ENCODE data around the gene TOPBP1.
"Not testable (repeated sequence)": the region's sequence is repeated elsewhere in the genome, so short reads cannot be mapped to it uniquely, and the experiment has no call there.

TOPBP1 gene

GRCh38 chr3:133674290-133674919, 12.7 kb upstream of the TOPBP1 start:
- no peak for DNase-seq (ENCODE audit: low read depth in 2 of 2)

GRCh38 chr3:133673746-133674145, 12.0 kb upstream of the TOPBP1 start:
- no peak for DNase-seq (ENCODE audit: low read depth in 2 of 2)

GRCh38 chr3:133672461-133672860, 10.7 kb upstream of the TOPBP1 start:
- DNase-seq (ENCODE audit: low read depth in 2 of 2) = no peak

- DNase-seq (ENCODE audit: low read depth in 2 of 2) = no peak
Observed at GRCh38 chr3:133670525-133670995, 8.8 kb upstream of the TOPBP1 start.

- DNase-seq (ENCODE audit: low read depth in 2 of 2) = no peak
Observed at GRCh38 chr3:133669949-133670524, 8.3 kb upstream of the TOPBP1 start.

GRCh38 chr3:133667118-133667517, 5.4 kb upstream of the TOPBP1 start:
- no peak for DNase-seq (ENCODE audit: low read depth in 2 of 2)

GRCh38 chr3:133665188-133665587, 3.4 kb upstream of the TOPBP1 start:
- DNase-seq (ENCODE audit: low read depth in 2 of 2) = not testable (repeated sequence)

DNA sequence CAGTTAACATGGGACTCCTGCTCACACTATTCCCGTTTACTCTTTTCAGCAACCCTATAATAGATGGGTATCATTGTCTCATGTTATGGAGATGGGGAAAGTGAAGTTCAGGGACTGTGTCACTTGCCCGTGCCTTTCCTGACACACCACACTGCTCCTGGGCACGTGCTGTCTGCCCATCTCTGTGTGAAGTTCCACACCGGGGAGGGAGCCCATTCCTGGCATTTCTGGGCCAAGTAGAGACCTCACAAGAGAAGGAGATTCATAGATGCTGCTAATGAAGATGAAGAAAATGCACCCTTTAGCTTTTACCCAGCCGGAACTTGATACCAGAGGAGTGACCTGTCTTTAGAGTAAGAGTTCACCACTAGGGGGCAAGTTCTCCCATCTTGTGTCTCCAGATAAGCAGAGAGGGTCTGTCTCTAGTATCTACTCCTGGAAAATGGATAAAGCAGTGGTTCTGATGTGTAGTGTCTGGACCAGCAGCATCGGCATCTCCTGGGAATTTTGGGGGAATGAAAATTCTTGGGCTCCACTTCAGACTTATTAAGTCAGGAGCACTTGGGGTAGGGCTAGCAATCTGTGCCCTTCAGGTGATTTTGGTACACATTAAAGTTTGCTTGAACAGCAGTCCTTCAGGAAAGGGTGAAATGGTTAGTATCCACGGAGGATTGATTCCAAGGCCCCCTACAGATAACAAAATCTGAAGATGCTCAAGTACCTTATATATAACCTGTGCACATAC, 2.0 kb upstream of the TOPBP1 start:
- no peak for DNase-seq (ENCODE audit: low read depth in 2 of 2)

- peak in 1 of 2 donors; percentile 14 for DNase-seq (ENCODE audit: low read depth in 2 of 2)
Observed at GRCh38 chr3:133662278-133662651, 524 bp upstream of the TOPBP1 start.

- no peak for DNase-seq (ENCODE audit: low read depth in 2 of 2)
Observed at GRCh38 chr3:133659806-133660205, 1.9 kb downstream of the TOPBP1 start.

DNA sequence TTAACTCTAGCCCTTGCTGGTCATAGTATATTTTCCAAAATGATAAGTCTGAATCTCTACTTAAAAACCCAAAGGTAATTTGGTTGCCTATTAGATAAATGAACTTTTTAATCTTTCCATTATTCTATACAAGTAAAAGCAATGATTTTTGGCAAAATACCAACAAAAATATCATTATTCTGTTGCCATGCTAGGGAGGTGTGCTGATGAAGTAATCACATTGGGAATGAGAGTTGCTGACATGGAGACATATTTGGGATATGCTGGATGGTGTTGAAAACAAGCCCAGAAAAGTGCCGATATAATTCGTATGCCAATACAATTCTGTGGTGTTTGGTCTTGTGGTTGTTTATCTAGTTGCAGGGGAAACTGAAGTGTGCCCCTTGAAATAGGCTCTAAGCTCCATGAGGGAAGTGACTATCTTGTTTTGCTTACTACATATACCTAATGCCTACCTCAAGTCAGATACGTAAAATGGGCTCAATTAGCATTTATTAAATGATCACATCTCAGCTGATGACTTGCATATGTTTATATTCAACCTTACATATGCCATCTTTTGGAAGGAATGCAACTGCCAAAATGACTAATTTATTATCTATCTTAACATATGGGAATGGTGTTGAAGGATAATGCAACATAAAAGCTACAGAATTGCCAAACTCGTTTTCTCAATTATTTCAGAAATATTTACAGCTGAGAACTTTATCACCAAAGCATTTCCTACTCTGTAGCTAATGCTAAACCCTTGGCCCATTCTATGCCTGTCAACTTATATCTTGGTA, 5.8 kb downstream of the TOPBP1 start:
- DNase-seq (ENCODE audit: low read depth in 2 of 2) = no peak

DNA sequence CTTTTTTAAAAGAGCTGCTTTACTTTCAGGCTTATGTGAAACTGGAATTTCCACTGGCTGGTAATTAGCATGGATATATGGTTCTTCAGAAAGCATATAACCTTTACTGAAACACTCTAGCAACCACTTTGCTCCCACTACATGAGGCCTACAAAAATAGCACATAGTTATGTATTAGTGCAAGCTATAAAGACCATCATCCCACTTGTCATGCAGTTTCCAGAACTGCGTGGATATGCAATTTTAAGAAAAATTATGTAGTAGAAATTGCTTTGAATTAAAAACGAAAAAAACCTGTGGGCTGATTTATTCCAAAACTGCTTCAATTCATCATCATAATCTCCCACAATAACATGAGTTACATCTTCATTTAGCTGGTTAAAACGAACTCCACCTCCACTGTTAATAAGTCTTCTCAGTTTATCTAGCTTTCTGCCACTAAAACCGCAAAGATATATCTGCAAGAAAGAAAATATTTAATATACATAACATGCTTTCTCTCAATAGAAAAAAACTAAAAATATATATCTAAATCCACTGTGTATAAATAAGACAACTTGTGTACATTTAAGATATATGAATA, 12.2 kb downstream of the TOPBP1 start:
- DNase-seq (ENCODE audit: low read depth in 2 of 2) = no peak

- DNase-seq (ENCODE audit: low read depth in 2 of 2) = no peak
Observed at GRCh38 chr3:133644768-133645167, 17.0 kb downstream of the TOPBP1 start.

GRCh38 chr3:133643611-133644010, 18.1 kb downstream of the TOPBP1 start:
- no peak for DNase-seq (ENCODE audit: low read depth in 2 of 2)

GRCh38 chr3:133641254-133641653, 20.5 kb downstream of the TOPBP1 start:
- no peak for DNase-seq (ENCODE audit: low read depth in 2 of 2)

DNA sequence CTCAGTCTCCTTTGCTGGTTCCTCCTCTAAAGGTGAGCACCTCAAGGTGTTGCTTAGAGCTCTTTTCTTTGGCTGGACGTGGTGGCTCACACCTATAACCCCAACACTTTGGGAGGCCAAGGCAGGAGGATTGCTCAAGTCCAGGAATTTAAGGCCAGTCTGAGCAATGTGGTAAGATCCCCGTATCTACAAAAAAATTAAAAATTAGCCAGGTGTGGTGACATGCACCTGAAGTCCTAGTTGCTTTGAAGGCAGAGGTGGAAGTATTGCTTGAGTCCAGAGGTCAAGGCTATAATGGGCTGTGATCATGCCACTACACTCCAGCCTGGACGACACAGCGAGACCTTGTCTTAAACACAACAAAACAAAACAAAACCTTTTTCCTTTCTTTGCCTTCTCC, 28.3 kb downstream of the TOPBP1 start:
- DNase-seq (ENCODE audit: low read depth in 2 of 2) = no peak

DNA sequence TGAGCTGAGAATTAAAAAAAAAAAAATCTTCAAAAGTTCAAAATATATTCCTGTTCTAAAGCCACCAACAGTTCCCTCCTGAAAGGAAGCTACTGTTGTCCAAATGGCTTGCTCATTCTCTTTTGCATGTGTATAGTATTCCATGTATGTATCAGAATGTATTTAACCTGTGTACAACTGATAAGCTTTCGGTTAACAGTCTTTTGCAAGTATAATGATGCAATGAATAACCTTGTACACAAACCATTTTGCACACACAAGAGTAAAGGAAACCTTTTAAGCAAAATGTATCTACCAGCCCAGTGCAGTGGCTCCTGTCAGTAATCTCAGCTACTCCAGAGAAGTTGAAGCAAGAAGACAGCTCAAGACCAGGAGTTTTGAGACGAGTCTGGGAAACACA, 32.6 kb downstream of the TOPBP1 start:
- no peak for DNase-seq (ENCODE audit: low read depth in 2 of 2)

GRCh38 chr3:133627789-133628188, 34.0 kb downstream of the TOPBP1 start:
- no peak for DNase-seq (ENCODE audit: low read depth in 2 of 2)

DNA sequence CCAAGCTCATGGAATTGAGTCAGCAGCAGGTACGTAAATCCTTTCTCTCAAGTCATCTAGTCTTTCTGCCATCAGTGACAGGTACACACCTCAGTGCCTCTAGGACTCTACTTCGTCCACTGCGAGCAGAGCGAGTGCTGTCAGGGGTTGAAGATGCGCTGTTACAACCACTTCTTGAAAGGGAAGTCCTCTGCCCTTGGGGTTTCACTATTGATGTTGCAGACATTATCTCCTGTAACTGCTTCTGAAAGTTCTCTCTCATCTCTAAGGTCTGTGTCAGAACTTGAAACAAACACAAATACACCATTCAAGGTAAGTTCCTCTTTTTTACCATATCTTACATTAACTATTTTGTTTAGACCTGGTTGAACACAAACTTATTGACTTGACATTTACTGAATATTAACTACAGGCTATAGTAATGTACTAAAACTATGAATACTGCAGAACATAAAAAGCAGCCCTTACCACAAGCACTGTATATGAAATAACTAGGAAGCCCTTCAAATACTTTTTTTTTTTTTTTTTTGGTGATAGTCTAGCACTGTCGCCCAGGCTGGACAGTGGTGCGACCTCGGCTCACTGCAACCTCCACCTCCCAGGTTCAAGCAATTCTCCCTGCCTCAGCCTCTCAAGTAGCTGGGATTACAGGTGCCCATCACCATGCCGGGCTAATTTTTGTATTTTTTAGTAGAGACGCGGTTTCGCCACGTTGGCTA, 41.5 kb downstream of the TOPBP1 start:
- no peak for DNase-seq (ENCODE audit: low read depth in 2 of 2)

DNA sequence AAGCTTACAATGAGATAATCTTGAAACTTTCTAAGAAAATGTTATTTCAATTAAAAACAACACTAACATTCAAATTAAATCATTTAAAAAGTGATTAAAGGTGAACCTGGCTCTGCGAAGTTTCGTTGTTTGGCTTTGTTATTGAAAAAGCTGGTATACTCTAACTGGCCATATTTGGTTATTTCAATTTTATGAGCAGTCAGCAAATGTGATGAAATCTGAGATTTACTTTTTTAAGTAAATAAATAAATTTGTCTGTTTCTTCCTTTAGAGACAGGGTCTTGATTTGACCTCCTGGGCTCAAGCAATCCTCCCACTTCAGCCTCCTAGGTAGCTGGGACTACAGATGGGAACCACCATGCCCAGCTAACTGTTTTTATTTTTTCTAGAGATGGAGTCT, 50.2 kb downstream of the TOPBP1 start:
- DNase-seq (ENCODE audit: low read depth in 2 of 2) = no peak

DNA sequence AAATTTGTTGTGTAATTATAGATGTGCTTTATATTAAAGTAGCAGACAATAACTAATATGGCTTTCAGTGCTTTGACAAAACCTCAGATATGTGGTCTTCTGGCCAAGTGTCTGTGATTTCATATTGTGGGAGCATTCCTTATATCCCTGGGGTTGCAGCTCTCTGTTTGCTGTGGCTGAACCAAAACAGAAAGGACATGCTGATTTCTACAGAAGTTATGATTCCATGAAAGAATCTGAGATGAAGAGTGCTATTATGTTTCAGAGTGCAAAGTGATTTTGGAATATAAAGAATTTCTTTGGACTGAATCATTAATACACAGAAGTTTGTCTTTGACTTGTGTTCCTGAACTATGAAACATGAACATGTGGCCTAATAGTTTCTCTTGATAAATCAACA, 51.7 kb downstream of the TOPBP1 start:
- no peak for DNase-seq (ENCODE audit: low read depth in 2 of 2)
